ENCODE data around the gene ADAMTS8.

Gene ADAMTS8

GRCh38 chr11:130428316-130429119 is at the start of gene ADAMTS8:
Gene ADAMTS8, minus strand, starts transcription at chr11:130428609. Its CDS starts 323 bp downstream, at chr11:130428286.
- DNase-seq (ENCODE audit: low read depth), result no peak

DNA sequence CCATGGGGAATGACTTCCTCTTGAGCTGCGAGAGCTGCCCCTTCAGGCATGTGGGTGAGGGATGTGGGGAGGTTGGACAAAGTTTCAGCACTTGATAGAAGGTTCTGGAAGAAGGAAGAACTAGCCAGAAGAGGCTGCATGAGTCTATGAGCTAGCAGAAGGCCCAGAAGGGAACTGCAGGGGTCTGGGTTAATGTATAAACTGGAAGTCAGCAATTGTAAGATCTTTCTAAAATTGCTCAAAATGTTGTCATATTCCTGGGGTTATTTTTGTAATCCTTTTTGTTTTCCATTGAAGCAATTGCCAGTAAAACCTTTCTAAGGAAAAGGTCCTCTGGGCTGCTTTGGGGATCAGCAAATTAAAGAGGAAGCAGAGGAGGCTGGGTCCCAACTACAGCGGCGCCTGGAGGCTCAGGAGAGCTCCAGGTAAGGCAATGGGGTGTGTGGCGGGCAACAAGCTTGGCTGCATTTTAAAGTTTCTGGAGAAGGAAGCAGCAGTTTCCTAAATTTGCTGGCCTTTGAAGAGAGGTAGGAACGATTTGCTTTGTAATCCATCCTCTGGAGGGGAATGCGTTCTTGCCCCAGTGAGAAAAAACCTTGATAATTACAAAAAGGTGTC is 49.3 kb upstream of the ADAMTS8 start:
- DNase-seq (ENCODE audit: low read depth), result no peak

- DNase-seq (ENCODE audit: low read depth), result no peak
Observed at GRCh38 chr11:130476922-130477491, 48.6 kb upstream of the ADAMTS8 start.

GRCh38 chr11:130476200-130476921 is 48.0 kb upstream of the ADAMTS8 start:
- DNase-seq (ENCODE audit: low read depth), result no peak

DNA sequence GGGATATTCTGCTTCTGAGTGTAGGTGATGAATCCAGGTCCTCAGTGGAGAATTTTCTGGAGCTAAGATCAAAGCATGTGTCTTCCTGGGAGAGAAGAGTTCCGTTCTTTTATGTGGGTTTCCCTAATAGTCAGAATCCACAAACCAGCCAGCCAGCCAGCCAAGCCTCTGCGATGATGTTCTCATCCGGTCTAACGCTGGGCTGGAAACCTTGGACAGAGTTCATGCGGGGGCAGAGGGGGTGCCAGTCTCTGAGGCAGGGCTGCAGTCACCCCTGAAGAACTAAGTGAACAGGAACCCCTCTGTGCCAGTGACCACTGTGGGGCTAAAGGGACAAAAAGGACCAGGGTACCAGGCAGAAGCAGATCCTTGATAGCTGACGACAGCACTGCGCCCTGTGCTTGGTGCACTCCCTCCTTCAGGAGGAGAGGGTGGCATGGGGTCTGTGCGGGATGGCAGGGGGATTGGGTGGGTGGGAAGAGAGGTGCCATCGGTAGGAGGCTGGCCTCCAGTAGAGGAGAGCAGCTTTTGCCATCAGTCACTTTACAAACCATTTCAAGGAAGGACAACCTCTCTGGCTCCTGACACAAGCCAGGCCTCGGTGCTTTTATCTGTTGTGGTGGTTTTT is 47.1 kb upstream of the ADAMTS8 start:
- DNase-seq (ENCODE audit: low read depth), result no peak

DNA sequence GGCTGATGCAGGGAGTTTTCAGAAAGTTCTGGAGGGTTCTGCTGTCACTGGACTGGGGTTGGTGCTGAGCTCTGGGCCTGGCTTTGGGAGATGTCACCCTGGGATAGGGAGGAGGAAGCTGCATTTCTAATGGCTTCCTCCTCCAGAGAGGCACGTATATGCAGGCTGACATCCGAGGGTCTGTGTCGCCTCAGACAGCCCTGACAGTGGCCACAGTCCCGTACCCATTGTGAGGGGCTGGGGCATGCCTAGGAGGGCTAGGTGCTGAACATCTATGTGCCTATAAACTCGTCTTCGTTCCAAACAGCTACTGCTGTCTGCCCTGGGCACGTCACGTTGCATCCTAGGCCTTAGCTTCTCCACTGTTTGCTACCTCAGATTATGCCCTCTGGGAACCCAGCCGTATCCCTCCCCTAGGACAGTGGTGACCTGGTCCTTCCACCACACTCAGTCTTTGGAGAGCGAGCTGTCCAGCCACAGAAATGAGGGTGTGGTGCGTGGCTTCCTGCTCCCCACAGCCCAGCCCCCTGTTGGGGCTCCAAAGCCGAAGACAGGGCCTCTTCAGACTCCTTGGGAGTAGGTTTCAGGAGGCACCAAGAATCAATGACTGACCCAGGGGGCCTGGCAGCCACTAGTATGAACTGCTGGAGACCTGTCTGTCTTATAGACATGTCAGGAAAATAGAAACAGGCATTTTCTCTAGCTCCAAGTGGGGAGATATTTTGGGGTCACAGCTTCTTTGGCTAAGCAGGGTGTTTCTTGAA is 46.4 kb upstream of the ADAMTS8 start:
- no peak for DNase-seq (ENCODE audit: low read depth)

DNA sequence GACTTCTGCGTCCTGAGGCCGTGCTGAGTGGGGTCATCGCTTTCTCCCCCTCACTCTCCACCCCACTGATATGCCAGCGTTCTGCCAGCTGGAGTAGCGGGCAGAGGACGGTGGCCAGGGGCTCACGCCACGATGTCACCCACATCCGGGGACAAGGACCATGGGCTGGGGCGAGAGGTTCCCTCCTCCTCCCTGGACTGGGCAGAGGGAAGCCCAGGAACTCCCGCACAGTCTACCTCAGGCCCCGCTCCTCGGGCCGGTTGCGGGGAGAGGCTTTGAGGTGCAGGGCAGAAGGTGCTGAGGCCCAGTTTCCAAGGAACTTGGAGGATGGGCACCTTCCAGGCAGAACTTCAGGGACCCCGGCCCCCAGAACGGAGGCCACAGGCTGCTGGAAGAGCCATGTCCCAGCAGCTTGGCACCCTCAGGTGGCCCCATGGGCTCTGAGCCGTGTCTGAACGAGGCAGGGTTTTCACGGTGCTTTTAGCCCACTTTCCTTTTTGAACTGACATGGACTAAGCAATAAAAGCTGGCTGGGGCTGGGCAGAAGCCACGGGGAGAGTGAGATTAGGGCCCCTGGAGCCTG is 45.5 kb upstream of the ADAMTS8 start:
- DNase-seq (ENCODE audit: low read depth), result no peak

DNA sequence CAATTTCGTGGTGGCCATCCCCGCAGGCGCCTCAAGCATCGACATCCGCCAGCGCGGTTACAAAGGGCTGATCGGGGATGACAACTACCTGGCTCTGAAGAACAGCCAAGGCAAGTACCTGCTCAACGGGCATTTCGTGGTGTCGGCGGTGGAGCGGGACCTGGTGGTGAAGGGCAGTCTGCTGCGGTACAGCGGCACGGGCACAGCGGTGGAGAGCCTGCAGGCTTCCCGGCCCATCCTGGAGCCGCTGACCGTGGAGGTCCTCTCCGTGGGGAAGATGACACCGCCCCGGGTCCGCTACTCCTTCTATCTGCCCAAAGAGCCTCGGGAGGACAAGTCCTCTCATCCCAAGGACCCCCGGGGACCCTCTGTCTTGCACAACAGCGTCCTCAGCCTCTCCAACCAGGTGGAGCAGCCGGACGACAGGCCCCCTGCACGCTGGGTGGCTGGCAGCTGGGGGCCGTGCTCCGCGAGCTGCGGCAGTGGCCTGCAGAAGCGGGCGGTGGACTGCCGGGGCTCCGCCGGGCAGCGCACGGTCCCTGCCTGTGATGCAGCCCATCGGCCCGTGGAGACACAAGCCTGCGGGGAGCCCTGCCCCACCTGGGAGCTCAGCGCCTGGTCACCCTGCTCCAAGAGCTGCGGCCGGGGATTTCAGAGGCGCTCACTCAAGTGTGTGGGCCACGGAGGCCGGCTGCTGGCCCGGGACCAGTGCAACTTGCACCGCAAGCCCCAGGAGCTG is 44.8 kb upstream of the ADAMTS8 start:
- no peak for DNase-seq (ENCODE audit: low read depth)

- DNase-seq (ENCODE audit: low read depth), result no peak
Observed at GRCh38 chr11:130472434-130472961, 44.1 kb upstream of the ADAMTS8 start.

- DNase-seq (ENCODE audit: low read depth), result no peak
Observed at GRCh38 chr11:130471731-130472433, 43.5 kb upstream of the ADAMTS8 start.

GRCh38 chr11:130470832-130471706 is 42.7 kb upstream of the ADAMTS8 start:
- no peak for DNase-seq (ENCODE audit: low read depth)

GRCh38 chr11:130469181-130469580 is 40.8 kb upstream of the ADAMTS8 start:
- DNase-seq (ENCODE audit: low read depth), result no peak

- no peak for DNase-seq (ENCODE audit: low read depth)
Observed at GRCh38 chr11:130467116-130467900, 38.9 kb upstream of the ADAMTS8 start.

DNA sequence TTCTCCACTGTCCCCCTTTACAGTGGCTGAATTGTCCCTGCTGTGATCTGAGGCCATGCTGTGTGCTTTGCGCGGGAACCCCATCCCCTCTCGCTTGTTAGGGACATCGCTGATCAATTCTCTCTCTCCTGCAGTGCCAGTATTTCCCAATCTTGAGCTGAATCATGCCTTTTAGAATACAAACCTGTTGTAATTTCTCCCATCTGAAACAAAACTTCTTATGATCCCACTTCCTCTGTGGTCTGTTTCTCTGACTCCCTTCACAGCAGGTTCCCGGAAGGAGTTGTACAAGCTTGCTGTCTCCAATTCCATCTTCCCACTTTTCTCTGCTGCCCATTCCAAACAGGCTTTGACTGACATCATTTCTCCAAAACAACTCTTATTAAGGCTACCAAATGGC is 36.9 kb upstream of the ADAMTS8 start:
- DNase-seq (ENCODE audit: low read depth), result no peak

GRCh38 chr11:130464291-130464812 is 35.9 kb upstream of the ADAMTS8 start:
- no peak for DNase-seq (ENCODE audit: low read depth)

DNA sequence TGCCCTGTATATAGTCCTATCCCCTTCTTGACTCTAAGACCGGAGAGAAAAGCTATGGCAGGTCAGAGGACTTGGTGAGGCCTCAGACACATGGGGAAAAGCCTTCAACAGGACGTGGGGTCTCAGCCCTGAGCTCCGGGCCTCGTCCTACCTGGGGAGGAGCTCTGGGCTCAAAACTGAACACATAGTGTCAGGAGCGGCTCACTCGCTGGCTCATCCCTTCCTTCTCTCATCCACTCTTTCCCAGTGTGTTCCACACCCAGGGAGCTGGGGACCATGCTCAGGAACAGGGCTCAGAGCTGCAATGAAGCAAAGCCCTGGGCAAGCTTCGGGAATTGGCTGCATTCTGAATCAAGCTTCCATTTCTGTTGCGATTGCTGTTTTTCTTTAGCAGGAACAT is 34.5 kb upstream of the ADAMTS8 start:
- no peak for DNase-seq (ENCODE audit: low read depth)

Data from T-helper 22 cell (primary cell).